Activated CD4-positive, alpha-beta T cell treated with anti-CD3 and anti-CD28 coated beads for 1 hour (primary cell): ENCODE measurements around the gene TP53I13.

Experiments
- DNase-seq: peaks from one replicate; pipeline ENCODE4 v3.0.0-alpha.2; 2020

TP53I13 gene

DNA sequence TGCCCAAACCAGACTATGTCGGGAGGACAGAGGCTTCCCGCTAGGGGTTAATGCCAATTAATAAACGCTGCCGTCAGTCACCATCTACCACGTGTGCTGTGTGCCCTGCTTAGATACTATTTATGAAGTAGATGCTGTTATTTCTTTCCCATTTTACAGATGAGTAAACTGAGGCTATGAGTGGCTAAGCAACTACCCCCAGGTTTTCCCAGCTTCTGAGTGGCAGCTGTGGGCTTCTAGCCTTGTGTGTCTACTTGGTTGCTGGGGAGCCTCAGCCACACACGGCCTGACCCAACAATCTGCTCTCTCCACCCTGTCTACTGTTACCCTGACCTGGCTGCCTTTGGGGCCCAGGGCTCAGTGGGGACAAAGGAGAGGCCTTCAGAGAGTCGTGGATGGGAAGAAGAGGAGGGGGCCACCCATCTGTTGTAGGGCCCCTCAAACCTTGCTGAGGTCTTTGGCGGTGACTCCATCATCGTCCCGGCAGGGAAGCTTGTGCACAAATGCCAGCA lies 13.8 kb downstream of the TP53I13 start:
- DNase-seq: no peak

GRCh38 chr17:29582772-29583171 lies 14.3 kb downstream of the TP53I13 start:
- DNase-seq: no peak

DNA sequence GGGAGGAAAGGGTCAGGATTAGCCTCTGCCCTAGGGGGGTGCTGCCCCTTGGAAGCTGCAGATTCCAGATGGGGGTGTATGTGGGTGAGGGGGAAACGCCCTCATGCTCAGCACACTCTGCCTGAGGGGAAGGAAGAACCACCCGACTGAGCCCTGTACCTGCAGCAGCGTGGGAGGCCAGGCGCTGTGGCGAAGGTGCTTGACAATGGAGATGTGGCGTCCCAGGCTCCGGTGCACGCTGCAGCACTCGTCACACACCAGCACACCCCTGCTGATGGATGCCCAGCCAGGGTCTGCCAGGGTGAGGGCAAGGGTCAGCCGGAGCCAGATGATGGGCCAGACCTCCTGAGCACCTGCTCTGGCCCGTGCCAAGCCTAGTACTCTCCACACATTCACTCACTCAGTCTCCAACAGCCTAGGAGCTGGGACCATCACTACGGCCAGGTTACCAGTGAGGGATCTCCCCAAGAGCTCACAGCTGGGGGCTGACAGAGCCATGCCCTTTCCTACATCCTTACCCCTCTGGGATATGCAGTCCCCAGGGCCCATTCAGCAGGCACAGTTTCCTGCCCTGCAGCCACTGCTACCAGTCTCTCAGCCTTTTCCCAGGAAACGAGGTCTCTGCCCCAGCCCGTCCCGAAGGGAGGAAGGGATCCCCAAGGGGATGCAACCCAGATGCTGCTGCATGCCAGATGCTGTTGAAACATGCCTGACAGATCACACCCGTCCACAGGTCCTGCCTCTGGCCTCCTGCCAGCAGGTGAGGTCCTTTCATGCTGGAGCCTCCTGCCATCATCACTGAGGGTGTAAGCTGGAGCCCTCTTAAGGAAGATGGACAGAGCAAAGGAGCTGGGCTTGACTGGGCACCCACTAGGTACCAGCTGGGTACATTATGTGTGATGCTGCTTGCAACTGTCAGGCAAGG lies 15.1 kb downstream of the TP53I13 start:
- no peak for DNase-seq

DNA sequence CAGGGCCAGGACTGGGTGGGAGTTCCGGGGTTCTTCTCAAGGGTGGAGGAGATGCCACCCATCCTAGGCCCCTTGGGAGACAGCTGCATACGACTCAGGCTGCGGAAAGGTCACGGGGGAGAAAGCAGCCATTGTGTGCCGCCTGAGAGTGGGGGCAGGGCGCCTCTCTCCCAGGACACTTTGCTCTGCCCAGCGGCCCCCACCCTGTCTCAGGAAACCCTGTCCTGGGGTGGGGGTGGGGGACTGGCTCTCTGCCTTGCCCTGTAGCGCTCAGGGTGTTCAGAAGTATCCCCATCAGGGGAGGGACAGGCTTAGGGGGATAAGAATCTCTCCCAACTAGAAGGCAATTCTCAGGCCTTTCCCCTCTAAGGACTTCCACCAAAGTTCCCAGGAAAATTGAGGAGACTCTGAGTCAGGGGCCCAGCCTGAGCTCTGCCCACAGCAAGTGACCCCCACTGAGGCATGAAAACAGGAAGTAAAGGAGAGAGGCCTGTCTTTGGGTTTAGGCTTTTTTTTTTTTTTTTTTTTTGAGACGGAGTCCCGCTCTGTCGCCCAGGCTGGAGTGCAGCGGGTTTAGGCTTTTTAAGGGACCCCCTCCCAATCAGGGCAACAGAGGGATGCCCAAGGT lies 16.1 kb downstream of the TP53I13 start:
- DNase-seq: no peak

DNA sequence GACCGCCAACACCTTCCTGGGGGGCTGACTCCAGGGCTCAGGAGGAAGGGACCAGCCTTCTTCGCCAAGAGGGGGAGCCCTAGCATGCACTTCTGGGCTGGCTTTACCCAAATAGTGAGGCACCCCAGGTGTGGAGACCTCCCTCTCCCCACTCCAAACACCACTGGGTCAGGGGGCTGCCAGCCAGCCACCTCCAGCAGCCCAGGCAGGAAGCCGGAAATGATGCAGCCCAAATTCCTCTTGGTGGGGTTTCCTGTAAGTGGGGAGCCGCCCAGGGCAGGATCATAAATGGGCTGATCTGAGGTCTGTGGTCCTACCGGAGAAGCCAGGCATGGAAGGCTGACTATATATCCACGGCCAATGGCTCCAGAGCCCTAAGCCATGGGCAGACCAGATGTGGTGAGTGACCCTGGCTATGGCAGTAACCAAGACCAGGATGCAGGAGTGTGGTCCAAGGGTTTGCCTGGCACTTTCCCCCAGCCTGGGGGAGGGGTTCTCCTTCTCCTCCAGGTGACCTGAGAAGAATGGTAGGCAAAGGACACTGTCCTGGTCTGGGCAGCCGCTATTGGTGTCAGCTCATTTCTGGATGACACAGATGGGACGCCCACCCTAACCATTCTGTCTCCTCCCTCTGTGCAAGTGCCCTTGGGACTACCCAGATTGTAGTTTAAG lies 16.7 kb downstream of the TP53I13 start:
- no peak for DNase-seq

- no peak for DNase-seq
Observed at GRCh38 chr17:29586676-29587469, 18.4 kb downstream of the TP53I13 start.

- DNase-seq: no peak
Observed at GRCh38 chr17:29587591-29587990, 19.1 kb downstream of the TP53I13 start.

GRCh38 chr17:29588017-29588561 lies 19.6 kb downstream of the TP53I13 start:
- DNase-seq: no peak

- no peak for DNase-seq
Observed at GRCh38 chr17:29588562-29589411, 20.3 kb downstream of the TP53I13 start.

DNA sequence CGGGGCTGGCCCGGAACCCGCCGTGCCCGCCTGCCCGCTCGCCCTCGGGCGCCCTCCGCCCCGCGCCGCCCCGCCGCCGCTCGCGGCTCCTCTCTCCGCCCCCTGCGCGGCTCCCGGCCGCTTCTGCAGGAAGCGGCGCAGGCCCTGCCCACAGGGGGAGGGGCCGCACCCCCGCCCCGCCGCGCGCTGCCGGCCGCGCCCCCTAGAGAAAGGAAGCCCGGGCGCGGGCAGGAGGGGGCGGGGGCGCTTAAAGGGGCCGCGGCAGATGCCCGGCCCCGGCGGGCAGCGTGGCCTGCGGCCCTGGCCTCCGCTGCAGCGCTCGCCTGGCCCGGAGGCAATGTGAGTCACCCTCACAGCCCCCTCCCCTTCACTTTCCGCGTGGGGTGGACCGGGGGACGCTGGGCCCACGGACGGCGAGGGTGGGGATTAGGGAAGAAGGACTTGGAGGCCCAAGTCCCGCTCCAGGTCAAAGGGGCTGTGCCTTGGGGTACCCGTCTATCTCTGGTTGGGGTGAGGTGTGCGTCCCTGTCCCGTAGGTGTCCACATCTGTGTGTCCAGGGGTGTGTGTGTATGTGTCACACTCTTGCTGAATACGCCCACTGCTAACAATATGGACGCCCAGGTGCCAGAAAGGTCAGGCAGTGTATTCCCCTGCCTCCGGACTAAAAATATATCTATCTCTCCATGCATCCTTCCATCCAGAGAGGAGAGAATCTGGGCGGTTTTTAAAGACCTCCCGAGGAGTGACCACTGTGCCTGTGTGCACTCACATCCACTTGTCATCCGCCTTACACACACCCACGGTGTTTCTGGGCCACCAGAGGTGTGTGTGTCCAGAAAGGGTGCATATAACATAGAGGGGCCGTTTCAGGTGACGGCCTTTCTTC lies 21.3 kb downstream of the TP53I13 start, which contains the start of gene GIT1:
GIT1 (minus strand) TSS at position 125 of the 887 bp plus-strand sequence. CDS start 270 bp downstream, outside the sequence.
- peak; percentile 73 for DNase-seq

DNA sequence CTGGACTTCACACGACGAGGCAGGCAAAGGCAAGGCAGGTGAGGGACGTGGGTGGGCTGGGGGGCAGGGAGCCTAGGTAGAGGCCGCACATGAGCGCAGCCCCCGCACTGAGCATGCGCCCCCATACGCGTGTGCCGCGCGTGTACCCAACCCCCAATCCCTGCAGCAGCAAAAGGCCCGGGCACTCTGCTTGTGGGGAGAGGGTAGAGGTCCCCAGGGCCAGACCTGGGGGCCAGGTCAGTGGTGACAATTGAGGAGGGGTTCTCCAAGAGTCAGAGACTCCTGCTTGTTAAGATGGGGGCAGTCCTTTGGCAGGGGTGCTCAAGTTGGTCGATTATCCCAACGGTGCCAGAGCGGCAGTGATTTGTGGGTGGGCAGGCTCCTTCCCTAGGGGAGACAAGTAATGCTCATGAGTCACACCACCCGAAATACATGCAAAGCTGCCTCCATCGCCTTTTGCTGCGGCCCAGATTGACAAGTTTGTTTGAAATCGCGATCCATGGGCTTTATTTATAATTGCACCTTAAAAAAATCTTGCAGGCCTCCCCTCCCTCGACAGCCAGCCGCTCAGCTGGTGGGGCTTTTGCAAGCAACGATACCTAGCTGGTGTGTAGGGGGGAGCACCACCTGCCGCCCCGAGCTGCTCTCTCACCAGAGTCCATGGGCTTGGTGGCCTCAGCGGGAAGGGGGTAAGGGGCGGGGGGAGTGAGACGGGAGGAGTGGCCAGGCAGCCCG lies 22.1 kb downstream of the TP53I13 start:
- DNase-seq: no peak

- DNase-seq: no peak
Observed at GRCh38 chr17:29591146-29591736, 22.7 kb downstream of the TP53I13 start.

DNA sequence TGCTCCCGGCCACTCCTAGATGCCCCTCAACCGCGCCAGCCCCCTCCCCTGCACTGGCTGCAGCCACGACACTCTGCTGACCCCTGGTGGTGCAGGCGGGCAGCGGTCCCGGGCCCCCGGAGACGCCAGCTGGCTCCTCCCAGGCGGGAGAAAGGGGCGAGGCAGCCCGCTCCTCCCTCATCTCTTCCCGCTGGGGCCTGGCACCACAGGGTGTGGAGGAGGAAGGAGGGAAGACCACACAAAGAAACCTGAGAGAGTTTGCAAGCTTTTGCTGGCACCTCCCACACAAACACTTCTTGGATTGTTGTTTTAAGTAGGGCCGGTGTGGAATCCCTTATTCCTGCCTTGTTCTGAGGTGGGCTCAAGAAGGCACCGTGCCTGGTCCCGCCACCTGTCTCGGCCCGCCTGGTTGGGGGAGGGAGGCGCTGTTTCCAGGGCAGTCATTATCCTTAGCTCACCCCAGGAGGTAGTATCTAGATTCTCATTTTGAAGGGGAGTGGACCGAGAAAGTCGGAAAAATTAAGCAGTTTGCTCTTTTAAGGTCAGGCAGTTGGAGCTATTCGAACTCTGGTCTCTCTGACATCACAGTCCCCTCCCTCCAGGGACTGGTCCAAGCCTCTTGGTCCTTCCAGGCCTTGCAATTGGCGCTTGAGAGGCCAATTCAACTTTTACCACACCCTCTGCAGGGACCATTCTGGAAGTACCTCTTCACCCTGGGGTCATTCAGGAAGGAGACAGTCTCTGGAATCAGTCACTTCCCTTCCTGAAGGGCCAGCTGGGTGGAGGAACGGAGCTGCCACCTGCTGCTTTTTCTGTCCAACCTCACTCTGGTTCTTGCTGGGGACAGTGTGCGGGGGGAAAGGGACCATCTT lies 23.5 kb downstream of the TP53I13 start:
- peak; percentile 60 for DNase-seq

DNA sequence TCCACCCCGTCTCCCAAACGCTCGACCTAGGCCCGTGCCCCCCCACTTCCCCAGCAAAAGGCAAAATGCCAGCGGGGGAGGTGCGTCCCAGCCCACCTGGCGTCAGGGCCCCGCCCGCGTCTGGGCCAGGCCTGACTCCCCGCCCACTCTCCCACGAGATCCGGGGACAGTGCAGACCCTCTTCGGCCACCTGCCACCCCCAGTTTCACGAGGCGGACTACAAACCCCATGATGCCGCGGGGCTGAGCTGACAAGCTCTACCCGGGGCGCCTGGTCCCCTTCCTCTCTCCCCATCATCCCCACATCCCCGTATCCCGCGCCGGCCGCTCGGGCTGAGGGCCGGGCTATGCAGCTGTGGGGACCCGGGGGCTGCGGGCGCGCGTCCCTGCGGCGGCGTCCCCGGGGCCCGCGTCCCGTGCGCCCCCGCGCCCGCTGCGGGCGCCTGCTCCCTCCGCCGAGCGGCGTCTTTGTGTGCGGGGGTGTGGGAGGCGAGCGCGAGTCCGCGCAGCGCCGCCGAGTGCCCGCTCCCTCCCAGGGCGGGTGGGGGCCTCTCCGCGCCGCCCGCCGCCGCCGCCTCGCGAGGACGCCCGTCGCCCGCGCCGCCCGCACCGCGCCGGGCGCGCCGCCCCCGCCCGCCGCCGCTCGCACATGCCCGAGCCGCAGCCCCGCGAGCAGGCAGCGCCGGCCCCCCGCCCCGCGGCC lies 24.5 kb downstream of the TP53I13 start, which contains the start of gene ANKRD13B:
ANKRD13B (plus strand) TSS at position 283 of the 702 bp plus-strand sequence. CDS start 490 bp downstream, outside the sequence.
- no peak for DNase-seq

DNA sequence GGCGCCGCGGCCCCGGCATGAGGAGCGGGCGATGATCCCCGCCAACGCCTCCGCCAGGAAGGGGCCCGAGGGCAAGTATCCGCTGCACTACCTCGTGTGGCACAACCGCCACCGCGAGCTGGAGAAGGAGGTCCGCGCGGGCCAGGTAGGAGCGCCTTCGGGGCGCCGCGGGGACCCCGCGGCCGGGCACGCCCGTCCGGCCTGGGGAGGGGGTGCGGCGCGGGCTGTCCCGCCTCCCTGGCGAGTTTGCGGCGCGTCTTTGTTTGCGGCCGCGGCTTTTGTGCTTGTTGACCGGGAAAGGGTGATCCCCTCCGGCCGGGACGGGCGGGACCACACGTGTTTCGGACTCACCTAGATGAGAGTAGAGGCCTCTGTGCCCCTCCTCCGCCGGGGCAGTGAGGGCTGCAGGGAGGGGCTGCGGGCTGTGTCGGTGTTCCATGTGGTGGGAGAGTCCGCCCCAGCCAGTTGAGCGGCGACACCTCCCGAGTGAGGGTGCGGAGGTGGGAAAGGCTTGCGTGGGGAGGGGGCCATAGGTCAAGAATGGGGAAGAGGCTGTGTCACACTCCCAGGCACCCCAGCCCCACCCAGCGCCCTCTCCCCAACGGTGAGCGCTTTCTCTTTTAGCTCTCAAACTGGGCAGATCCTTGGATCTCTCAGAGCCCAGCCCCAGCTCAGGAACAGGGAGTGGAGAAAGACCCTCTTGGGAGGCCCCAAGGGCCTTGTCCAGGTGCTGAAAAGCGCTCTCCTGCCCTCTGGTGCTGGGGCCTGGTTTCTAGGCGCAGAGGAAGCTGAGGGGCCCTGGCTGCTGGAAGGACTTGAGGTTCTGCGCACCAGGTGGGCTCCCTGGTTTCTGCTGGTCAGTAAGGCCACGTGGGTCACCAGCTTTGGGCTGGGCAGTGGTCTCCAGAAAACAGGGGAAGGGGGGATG lies 25.4 kb downstream of the TP53I13 start:
- DNase-seq: no peak

- DNase-seq: no peak
Observed at GRCh38 chr17:29594519-29595090, 26.1 kb downstream of the TP53I13 start.
